K562 (cell line): ENCODE data around the gene REEP2. TPM values are rescaled to one million over a fixed set of nuclear protein-coding genes. Genes with fewer than 3 reads are reported as not detected.

Experiments
- EGR1 ChIP-seq: fragments of 450-650 bp; conservative IDR thresholded peaks from 2 replicates; pipeline ENCODE4 v1.6.1; 2017; ENCODE audit warnings: mild to moderate bottlenecking
- JUNB ChIP-seq: fragments of 450-650 bp; formaldehyde crosslinking; conservative IDR thresholded peaks from 2 replicates; pipeline ENCODE4 v1.4.0; 2020; ENCODE audit warnings: mild to moderate bottlenecking
- NFIX ChIP-seq: fragments of 250-450 bp; sonication (Bioruptor Pico); IDR thresholded peaks from 2 replicates; pipeline ENCODE4 v1.4.0; 2020; ENCODE audit warnings: low read depth, mild to moderate bottlenecking, moderate library complexity
- NR3C1 ChIP-seq: sonication (generic); formaldehyde crosslinking; IDR thresholded peaks from 2 replicates; pipeline ENCODE4 v1.8.1; 2022; ENCODE audit warnings: missing genetic modification reagents
- RERE ChIP-seq: sonication (generic); formaldehyde crosslinking; IDR thresholded peaks from 2 replicates; pipeline ENCODE4 v1.8.0; 2023; ENCODE audit warnings: missing genetic modification reagents, mild to moderate bottlenecking, borderline replicate concordance
- ZNF41 ChIP-seq: fragments of 250-450 bp; sonication (Bioruptor Pico); conservative IDR thresholded peaks from 2 replicates; pipeline ENCODE4 v1.4.0; 2020; ENCODE audit warnings: mild to moderate bottlenecking
- polyA plus RNA-seq, 8 experiments: library from polyadenylated mRNA; depleted of rRNA in 4 of 8; stranded (reverse) in 5 of 8; unstranded in 3 of 8; fragments of >200 nt; fragmentation: Nextera tagmentation in 2 of 8; fragmentation: Illumina TruSeq in 1 of 8; extraction: Ambion mirVana in 2 of 8; extraction: Trizol in 1 of 8; gene quantifications; 2 replicates each; pipeline versions ENCODE4 v1.2.1 to v1.2.3, GENCODE V29; 2011 to 2014; ENCODE audit warnings: inconsistent platforms in 1 of 8, missing spikeins in 1 of 8
- total RNA-seq, 7 experiments: library from RNA; depleted of rRNA in 6 of 7; stranded (reverse); fragments of >200 nt in 6 of 7; fragmentation: Illumina TruSeq in 2 of 7; extraction: Trizol in 2 of 7; gene quantifications; 2 replicates each; pipeline versions ENCODE4 v1.2.1 to v1.2.3, GENCODE V29; 2011 to 2021; ENCODE audit warnings: low replicate concordance in 1 of 7
- TF ChIP-seq, protein P1 (sequence below): fragments of 450-650 bp; formaldehyde crosslinking; IDR thresholded peaks from 2 replicates; pipeline ENCODE4 v1.4.0; 2020; ENCODE audit warnings: mild to moderate bottlenecking, moderate library complexity
- TF ChIP-seq, protein P2 (sequence below): fragments of 450-650 bp; conservative IDR thresholded peaks from 2 replicates; pipeline ENCODE4 v1.6.1; 2016; ENCODE audit warnings: missing genetic modification characterization, low read depth, mild to moderate bottlenecking, control low read depth, missing compliant biosample characterization
- TF ChIP-seq, protein P3 (sequence below), 2 experiments: fragments of 450-650 bp; formaldehyde crosslinking in 1 of 2; IDR thresholded peaks; 2 replicates each; pipeline versions ENCODE4 v1.4.0 to v1.6.1; 2014 to 2020; ENCODE audit warnings: mild to moderate bottlenecking in 2 of 2, borderline replicate concordance in 1 of 2, low read depth in 1 of 2

Gene REEP2
- total and polyA plus RNA-seq, 9 of the 15 experiments (the other 6 are each of a cell fraction or from before 2014, with no cell fraction given), result 0.03 to 1.1 (median 0.12) TPM; not detected in 1

DNA sequence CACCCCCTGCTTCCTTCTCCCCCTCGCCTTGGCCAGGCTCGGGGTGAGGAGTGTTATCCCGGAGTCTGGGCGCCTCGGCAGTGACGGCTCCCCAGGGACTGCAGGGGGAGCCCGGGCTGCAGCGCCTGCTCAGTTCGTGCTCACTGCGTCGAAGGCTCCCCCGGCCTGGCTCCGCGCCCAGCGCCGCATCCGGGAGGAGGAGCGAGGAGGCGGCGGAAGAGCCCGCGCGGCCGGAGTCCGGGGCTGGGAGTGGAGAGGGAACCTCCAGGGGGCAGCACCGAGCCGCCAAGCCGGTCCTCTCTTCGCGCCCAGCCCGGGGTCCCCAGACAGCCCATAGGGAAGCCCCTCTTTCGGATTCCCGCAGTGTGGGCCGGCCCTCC is 25.1 kb downstream of the REEP2 start (continued):
- TF ChIP-seq NFIX (CRISPR knock-in tag) (peak; percentile 65), EGR1 (peak; percentile 24; the same call in 1 of the 2 replicates), RERE (no peak), ZNF41 (CRISPR knock-in tag) (no peak), NR3C1 (CRISPR knock-in tag) (no peak), JUNB (no peak)
- TF ChIP-seq, protein P1, sequence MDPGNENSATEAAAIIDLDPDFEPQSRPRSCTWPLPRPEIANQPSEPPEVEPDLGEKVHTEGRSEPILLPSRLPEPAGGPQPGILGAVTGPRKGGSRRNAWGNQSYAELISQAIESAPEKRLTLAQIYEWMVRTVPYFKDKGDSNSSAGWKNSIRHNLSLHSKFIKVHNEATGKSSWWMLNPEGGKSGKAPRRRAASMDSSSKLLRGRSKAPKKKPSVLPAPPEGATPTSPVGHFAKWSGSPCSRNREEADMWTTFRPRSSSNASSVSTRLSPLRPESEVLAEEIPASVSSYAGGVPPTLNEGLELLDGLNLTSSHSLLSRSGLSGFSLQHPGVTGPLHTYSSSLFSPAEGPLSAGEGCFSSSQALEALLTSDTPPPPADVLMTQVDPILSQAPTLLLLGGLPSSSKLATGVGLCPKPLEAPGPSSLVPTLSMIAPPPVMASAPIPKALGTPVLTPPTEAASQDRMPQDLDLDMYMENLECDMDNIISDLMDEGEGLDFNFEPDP (CRISPR knock-in tag), result no peak
- TF ChIP-seq, protein P2, sequence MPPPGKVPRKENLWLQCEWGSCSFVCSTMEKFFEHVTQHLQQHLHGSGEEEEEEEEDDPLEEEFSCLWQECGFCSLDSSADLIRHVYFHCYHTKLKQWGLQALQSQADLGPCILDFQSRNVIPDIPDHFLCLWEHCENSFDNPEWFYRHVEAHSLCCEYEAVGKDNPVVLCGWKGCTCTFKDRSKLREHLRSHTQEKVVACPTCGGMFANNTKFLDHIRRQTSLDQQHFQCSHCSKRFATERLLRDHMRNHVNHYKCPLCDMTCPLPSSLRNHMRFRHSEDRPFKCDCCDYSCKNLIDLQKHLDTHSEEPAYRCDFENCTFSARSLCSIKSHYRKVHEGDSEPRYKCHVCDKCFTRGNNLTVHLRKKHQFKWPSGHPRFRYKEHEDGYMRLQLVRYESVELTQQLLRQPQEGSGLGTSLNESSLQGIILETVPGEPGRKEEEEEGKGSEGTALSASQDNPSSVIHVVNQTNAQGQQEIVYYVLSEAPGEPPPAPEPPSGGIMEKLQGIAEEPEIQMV (tag), result no peak
- TF ChIP-seq, protein P3, sequence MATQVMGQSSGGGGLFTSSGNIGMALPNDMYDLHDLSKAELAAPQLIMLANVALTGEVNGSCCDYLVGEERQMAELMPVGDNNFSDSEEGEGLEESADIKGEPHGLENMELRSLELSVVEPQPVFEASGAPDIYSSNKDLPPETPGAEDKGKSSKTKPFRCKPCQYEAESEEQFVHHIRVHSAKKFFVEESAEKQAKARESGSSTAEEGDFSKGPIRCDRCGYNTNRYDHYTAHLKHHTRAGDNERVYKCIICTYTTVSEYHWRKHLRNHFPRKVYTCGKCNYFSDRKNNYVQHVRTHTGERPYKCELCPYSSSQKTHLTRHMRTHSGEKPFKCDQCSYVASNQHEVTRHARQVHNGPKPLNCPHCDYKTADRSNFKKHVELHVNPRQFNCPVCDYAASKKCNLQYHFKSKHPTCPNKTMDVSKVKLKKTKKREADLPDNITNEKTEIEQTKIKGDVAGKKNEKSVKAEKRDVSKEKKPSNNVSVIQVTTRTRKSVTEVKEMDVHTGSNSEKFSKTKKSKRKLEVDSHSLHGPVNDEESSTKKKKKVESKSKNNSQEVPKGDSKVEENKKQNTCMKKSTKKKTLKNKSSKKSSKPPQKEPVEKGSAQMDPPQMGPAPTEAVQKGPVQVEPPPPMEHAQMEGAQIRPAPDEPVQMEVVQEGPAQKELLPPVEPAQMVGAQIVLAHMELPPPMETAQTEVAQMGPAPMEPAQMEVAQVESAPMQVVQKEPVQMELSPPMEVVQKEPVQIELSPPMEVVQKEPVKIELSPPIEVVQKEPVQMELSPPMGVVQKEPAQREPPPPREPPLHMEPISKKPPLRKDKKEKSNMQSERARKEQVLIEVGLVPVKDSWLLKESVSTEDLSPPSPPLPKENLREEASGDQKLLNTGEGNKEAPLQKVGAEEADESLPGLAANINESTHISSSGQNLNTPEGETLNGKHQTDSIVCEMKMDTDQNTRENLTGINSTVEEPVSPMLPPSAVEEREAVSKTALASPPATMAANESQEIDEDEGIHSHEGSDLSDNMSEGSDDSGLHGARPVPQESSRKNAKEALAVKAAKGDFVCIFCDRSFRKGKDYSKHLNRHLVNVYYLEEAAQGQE (IDR thresholded peaks at IDR 0.05; ENCODE audit: borderline replicate concordance), result peak; percentile 85
- TF ChIP-seq, protein P3 (CRISPR knock-in tag; IDR thresholded peaks at IDR 0.05; ENCODE audit: low read depth), result no peak; the same call in 1 of the 2 replicates
